AG04449 (cell line): ENCODE measurements around the gene MKNK2.

Experiments
- CTCF ChIA-PET: fragments of 350-600 bp; formaldehyde crosslinking; extraction: SDS; loops from one replicate; lab custom pipeline; 2021; ENCODE audit warnings: antibody characterized with exemption; lab: Yijun Ruan, JAX
- POLR2A ChIA-PET: fragments of 400-600, 350-600 bp; formaldehyde crosslinking; extraction: SDS; loops from one replicate; lab custom pipeline; 2020; ENCODE audit warnings: antibody characterized with exemption, inconsistent platforms; lab: Yijun Ruan, JAX
- DNase-seq: peaks from one replicate; pipeline ENCODE4 v3.0.0-alpha.2; 2010; ENCODE audit warnings: low read depth, low spot score
- H3K4me3 ChIP-seq: 2 replicates; pipeline ENCODE4 v1.5.1; 2011; ENCODE audit warnings: low read depth, mild to moderate bottlenecking, control low read depth, low read length
- CTCF ChIP-seq: IDR thresholded peaks from one replicate; pipeline ENCODE4 v1.5.1; 2011; ENCODE audit warnings: mild to moderate bottlenecking, moderate library complexity, low read length, control low read depth, inconsistent platforms; ENCODE audit not compliant: insufficient read depth; ENCODE audit errors: missing control alignments

The MKNK2 gene

GRCh38 chr19:2059422-2060201 is 8.6 kb upstream of the MKNK2 start:
- no peak overlapping the region; the same call in 1 of the 2 replicates for H3K4me3 ChIP-seq
- DNase-seq: no peak
- no peak for TF ChIP-seq CTCF
- ChIA-PET POLR2A (interaction anchor here (0.5 to 1.6 kb wide), 3 partner anchors 8 to 56 kb away, joined by 3 to 5 read pairs (median 5); partner anchors contain the start of gene MKNK2), CTCF (interaction anchor here (1.6 to 2.5 kb wide), 2 partner anchors 10 to 40 kb away, joined by 5 to 9 read pairs; no protein-coding TSS in a partner anchor)

- CTCF ChIA-PET: interaction anchor here (1.6 to 2.5 kb wide), 2 partner anchors 11 to 40 kb away, joined by 5 to 9 read pairs; no protein-coding TSS in a partner anchor
- DNase-seq: no peak
- H3K4me3 ChIP-seq: no peak overlapping the region
- no peak for TF ChIP-seq CTCF
- POLR2A ChIA-PET: no interaction called here
Measured at GRCh38 chr19:2058570-2059421, 7.8 kb upstream of the MKNK2 start.

- no peak for DNase-seq
- ChIA-PET POLR2A (no interaction called here), CTCF (interaction anchor here (1.6 to 2.5 kb wide), 2 partner anchors 12 to 39 kb away, joined by 5 to 9 read pairs; no protein-coding TSS in a partner anchor)
- no peak for TF ChIP-seq CTCF
- no peak overlapping the region for H3K4me3 ChIP-seq
Measured at GRCh38 chr19:2057484-2058469, 6.7 kb upstream of the MKNK2 start.

GRCh38 chr19:2056837-2057192 is 5.8 kb upstream of the MKNK2 start:
- TF ChIP-seq CTCF: no peak
- CTCF ChIA-PET: interaction anchor here (1.1 to 1.3 kb wide), 2 partner anchors 29 to 37 kb away, joined by 3 to 4 read pairs; no protein-coding TSS in a partner anchor
- no peak overlapping the region for H3K4me3 ChIP-seq
- POLR2A ChIA-PET: interaction anchor here (0.6 kb wide), 1 partner anchor 111 kb away, joined by 3 read pairs; no protein-coding TSS in a partner anchor
- no peak for DNase-seq

- H3K4me3 ChIP-seq: peak overlapping the region; percentile 32
- TF ChIP-seq CTCF: no peak
- ChIA-PET CTCF (interaction anchor here (1.1 to 1.3 kb wide), 2 partner anchors 29 to 36 kb away, joined by 3 to 4 read pairs; no protein-coding TSS in a partner anchor), POLR2A (interaction anchor here (0.6 kb wide), 2 partner anchors 39 to 111 kb away, joined by 3 read pairs; no protein-coding TSS in a partner anchor)
- no peak for DNase-seq
Measured at GRCh38 chr19:2055931-2056836, 5.1 kb upstream of the MKNK2 start.
